Measurements from ENCODE around the gene TRNAU1AP. TPM values are rescaled to one million over a fixed set of nuclear protein-coding genes. Genes with fewer than 3 reads are reported as not detected.

The TRNAU1AP gene
- total RNA-seq, 1 experiment from 2014 or later, result 27.2 TPM

GRCh38 chr1:28564310-28564709, 11.4 kb downstream of the TRNAU1AP start:
- DNase-seq (no peak), ATAC-seq (no peak)
- Histone ChIP-seq H3K27ac (ENCODE audit: low read length) (no peak overlapping the region), H3K36me3 (ENCODE audit: low read depth, low read length) (peaks cover 39% of the 10 kb centered on the region), H3K9me3 (ENCODE audit: low read length) (no peaks in the 10 kb centered on the region), H3K27me3 (ENCODE audit: low read length) (no peaks in the 10 kb centered on the region), H3K4me1 (ENCODE audit: insufficient read depth, low read length) (no peaks in the 10 kb centered on the region), H2AFZ (ENCODE audit: low read length) (no peak overlapping the region), H3K9me2 (replicated peaks; ENCODE audit: low read length) (no peaks in the 10 kb centered on the region), H3K4me3 (ENCODE audit: low read length) (no peak overlapping the region), H3K9ac (ENCODE audit: low read length) (no peak overlapping the region), H3K79me2 (ENCODE audit: low read length) (no peaks in the 10 kb centered on the region), H4K20me1 (ENCODE audit: low read length) (no peaks in the 10 kb centered on the region), H3K4me2 (ENCODE audit: low read length) (no peak overlapping the region), H3F3A (ENCODE audit: low read length, unreplicated experiment) (no peaks in the 10 kb centered on the region)
- TF ChIP-seq EZH2phosphoT487 (IDR thresholded peaks at IDR 0.05; ENCODE audit: borderline replicate concordance, low read length) (no peak), EZH2 (IDR thresholded peaks at IDR 0.05; ENCODE audit: low read length, unreplicated experiment) (no peak)
- intact Hi-C loops (cut with micrococcal nuclease), result no loop called here
- CTCF ChIA-PET, result no interaction called here
- no TSS peak for BruUV-seq (replicated peaks)
- POLR2A ChIA-PET (ENCODE audit: unreplicated experiment), result no interaction called here

- Histone ChIP-seq H3K4me2 (ENCODE audit: low read length) (no peak overlapping the region), H2AFZ (ENCODE audit: low read length) (no peak overlapping the region), H3K79me2 (ENCODE audit: low read length) (no peaks in the 10 kb centered on the region), H3K4me3 (ENCODE audit: low read length) (no peak overlapping the region), H4K20me1 (ENCODE audit: low read length) (no peaks in the 10 kb centered on the region), H3K9ac (ENCODE audit: low read length) (no peak overlapping the region), H3K9me2 (replicated peaks; ENCODE audit: low read length) (no peaks in the 10 kb centered on the region), H3K9me3 (ENCODE audit: low read length) (no peaks in the 10 kb centered on the region), H3K27ac (ENCODE audit: low read length) (no peak overlapping the region), H3F3A (ENCODE audit: low read length, unreplicated experiment) (no peaks in the 10 kb centered on the region), H3K36me3 (ENCODE audit: low read depth, low read length) (peaks cover 37% of the 10 kb centered on the region), H3K27me3 (ENCODE audit: low read length) (no peaks in the 10 kb centered on the region), H3K4me1 (ENCODE audit: insufficient read depth, low read length) (no peaks in the 10 kb centered on the region)
- intact Hi-C loops (cut with micrococcal nuclease), result no loop called here
- POLR2A ChIA-PET (ENCODE audit: unreplicated experiment), result no interaction called here
- DNase-seq (no peak), ATAC-seq (no peak)
- CTCF ChIA-PET, result no interaction called here
- TF ChIP-seq CTCF (conservative IDR thresholded peaks at IDR 0.05; ENCODE audit: low read depth, low read length) (no peak), EZH2 (IDR thresholded peaks at IDR 0.05; ENCODE audit: low read length, unreplicated experiment) (no peak), EZH2phosphoT487 (IDR thresholded peaks at IDR 0.05; ENCODE audit: borderline replicate concordance, low read length) (no peak)
- BruUV-seq (replicated peaks), result no TSS peak
These were observed 12.2 kb downstream of the TRNAU1AP start for GRCh38 chr1:28565040-28565439.

- Histone ChIP-seq H3K9me3 (ENCODE audit: low read length) (no peaks in the 10 kb centered on the region), H3F3A (ENCODE audit: low read length, unreplicated experiment) (no peaks in the 10 kb centered on the region), H3K9ac (ENCODE audit: low read length) (no peak overlapping the region), H4K20me1 (ENCODE audit: low read length) (no peaks in the 10 kb centered on the region), H3K79me2 (ENCODE audit: low read length) (no peaks in the 10 kb centered on the region), H3K36me3 (ENCODE audit: low read depth, low read length) (peaks cover 32% of the 10 kb centered on the region), H3K27me3 (ENCODE audit: low read length) (no peaks in the 10 kb centered on the region), H3K4me3 (ENCODE audit: low read length) (no peak overlapping the region), H3K9me2 (replicated peaks; ENCODE audit: low read length) (no peaks in the 10 kb centered on the region), H3K27ac (ENCODE audit: low read length) (no peak overlapping the region), H3K4me2 (ENCODE audit: low read length) (no peak overlapping the region), H3K4me1 (ENCODE audit: insufficient read depth, low read length) (no peaks in the 10 kb centered on the region), H2AFZ (ENCODE audit: low read length) (no peak overlapping the region)
- no peak for DNase-seq
- BruUV-seq (replicated peaks), result no TSS peak
- no peak for TF ChIP-seq EZH2phosphoT487 (IDR thresholded peaks at IDR 0.05; ENCODE audit: borderline replicate concordance, low read length)
- TF ChIP-seq EZH2 (IDR thresholded peaks at IDR 0.05; ENCODE audit: low read length, unreplicated experiment), result no peak
- no peak for TF ChIP-seq CTCF (conservative IDR thresholded peaks at IDR 0.05; ENCODE audit: low read depth, low read length)
- ATAC-seq, result no peak
- ChIA-PET POLR2A (ENCODE audit: unreplicated experiment) (no interaction called here), CTCF (no interaction called here)
- intact Hi-C loops (cut with micrococcal nuclease), result no loop called here
These were observed 12.8 kb downstream of the TRNAU1AP start for GRCh38 chr1:28565726-28566125.
